ENCODE data around the gene SLC22A13. TPM values are rescaled to one million over a fixed set of nuclear protein-coding genes. Genes with fewer than 3 reads are reported as not detected.

The SLC22A13 gene
- total and polyA plus RNA-seq, 2 donors (not counting 1 experiment from before 2014, with no cell fraction given), result 0.06 to 0.33 TPM

DNA sequence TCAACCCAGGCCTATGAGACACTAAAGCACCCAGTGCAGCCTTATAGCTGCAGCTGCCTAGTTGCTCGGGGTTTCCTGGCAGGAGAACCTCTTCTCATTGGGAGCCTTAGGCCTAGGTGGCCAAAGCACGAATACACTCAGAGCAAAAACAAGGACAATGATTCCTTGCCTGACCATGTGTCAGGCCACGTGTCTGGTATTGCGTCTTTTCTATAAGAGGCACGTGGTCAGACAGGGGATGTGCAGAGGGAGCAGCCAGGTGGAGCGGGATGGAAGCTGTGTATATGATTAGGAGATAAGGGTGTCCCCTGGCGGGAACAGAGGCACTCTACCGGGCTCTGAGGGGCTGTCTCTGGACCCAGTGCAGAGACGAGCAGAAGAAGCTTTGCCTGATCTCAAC is 42.8 kb downstream of the SLC22A13 start:
- no peak overlapping the region for H2AFZ ChIP-seq (ENCODE audit: low read length)
- no peak for DNase-seq (ENCODE audit: low read depth in 2 of 2)
- H4K20me1 ChIP-seq (ENCODE audit: control insufficient read depth, extremely low read depth, insufficient read depth, low read length), result no peaks in the 10 kb centered on the region
- H3K79me2 ChIP-seq (ENCODE audit: control insufficient read depth, insufficient read depth, low read length), result no peaks in the 10 kb centered on the region
- H3K27me3 ChIP-seq (ENCODE audit: control insufficient read depth, insufficient read depth, low read length), result peaks cover 7% of the 10 kb centered on the region
- H3K9ac ChIP-seq (ENCODE audit: insufficient read depth, low read length), result no peak overlapping the region
- no peak for TF ChIP-seq CTCF (conservative IDR thresholded peaks at IDR 0.05 in 1 of 2, IDR thresholded peaks at IDR 0.05 in 1 of 2; ENCODE audit: low read depth in 1 of 2, low read length in 2 of 2)
- no peak for TF ChIP-seq EZH2 (IDR thresholded peaks at IDR 0.05; ENCODE audit: low read length, missing control alignments)
- no peak overlapping the region for H3K4me2 ChIP-seq (ENCODE audit: extremely low read depth, insufficient read depth, low read length)
- no peak overlapping the region for H3K27ac ChIP-seq (ENCODE audit: insufficient read depth, low read length)
- no peaks in the 10 kb centered on the region for H3K4me1 ChIP-seq (ENCODE audit: control insufficient read depth, extremely low read depth, insufficient read depth, low read length)
- H3K36me3 ChIP-seq (ENCODE audit: control insufficient read depth, insufficient read depth, low read length), result no peaks in the 10 kb centered on the region
- no peak overlapping the region for H3K4me3 ChIP-seq (replicated peaks in 1 of 4; ENCODE audit: control extremely low read depth in 1 of 4, insufficient read depth in 1 of 4, low read depth in 3 of 4, low read length in 4 of 4)
- no peaks in the 10 kb centered on the region for H3K9me3 ChIP-seq (ENCODE audit: control insufficient read depth, insufficient read depth, low read depth, low read length)

GRCh38 chr3:38311476-38311875 is 45.9 kb downstream of the SLC22A13 start:
- no peak overlapping the region for H3K27ac ChIP-seq (ENCODE audit: insufficient read depth, low read length)
- no peaks in the 10 kb centered on the region for H3K4me1 ChIP-seq (ENCODE audit: control insufficient read depth, extremely low read depth, insufficient read depth, low read length)
- no peak for DNase-seq (ENCODE audit: low read depth in 2 of 2)
- H3K27me3 ChIP-seq (ENCODE audit: control insufficient read depth, insufficient read depth, low read length), result peaks cover 7% of the 10 kb centered on the region
- H3K36me3 ChIP-seq (ENCODE audit: control insufficient read depth, insufficient read depth, low read length), result no peaks in the 10 kb centered on the region
- no peaks in the 10 kb centered on the region for H4K20me1 ChIP-seq (ENCODE audit: control insufficient read depth, extremely low read depth, insufficient read depth, low read length)
- no peaks in the 10 kb centered on the region for H3K9me3 ChIP-seq (ENCODE audit: control insufficient read depth, insufficient read depth, low read depth, low read length)
- no peak for TF ChIP-seq CTCF (conservative IDR thresholded peaks at IDR 0.05 in 1 of 2, IDR thresholded peaks at IDR 0.05 in 1 of 2; ENCODE audit: low read depth in 1 of 2, low read length in 2 of 2)
- TF ChIP-seq EZH2 (IDR thresholded peaks at IDR 0.05; ENCODE audit: low read length, missing control alignments), result no peak
- no peak overlapping the region for H2AFZ ChIP-seq (ENCODE audit: low read length)
- no peak overlapping the region for H3K4me2 ChIP-seq (ENCODE audit: extremely low read depth, insufficient read depth, low read length)
- H3K79me2 ChIP-seq (ENCODE audit: control insufficient read depth, insufficient read depth, low read length), result no peaks in the 10 kb centered on the region
- no peak overlapping the region for H3K9ac ChIP-seq (ENCODE audit: insufficient read depth, low read length)
- no peak overlapping the region for H3K4me3 ChIP-seq (replicated peaks in 1 of 4; ENCODE audit: control extremely low read depth in 1 of 4, insufficient read depth in 1 of 4, low read depth in 3 of 4, low read length in 4 of 4)

GRCh38 chr3:38311941-38312340 is 46.3 kb downstream of the SLC22A13 start:
- H2AFZ ChIP-seq (ENCODE audit: low read length), result no peak overlapping the region
- peaks cover 7% of the 10 kb centered on the region for H3K27me3 ChIP-seq (ENCODE audit: control insufficient read depth, insufficient read depth, low read length)
- no peak for TF ChIP-seq CTCF (conservative IDR thresholded peaks at IDR 0.05 in 1 of 2, IDR thresholded peaks at IDR 0.05 in 1 of 2; ENCODE audit: low read depth in 1 of 2, low read length in 2 of 2)
- no peak for TF ChIP-seq EZH2 (IDR thresholded peaks at IDR 0.05; ENCODE audit: low read length, missing control alignments)
- DNase-seq (ENCODE audit: low read depth in 2 of 2), result no peak
- H3K4me2 ChIP-seq (ENCODE audit: extremely low read depth, insufficient read depth, low read length), result no peak overlapping the region
- no peaks in the 10 kb centered on the region for H4K20me1 ChIP-seq (ENCODE audit: control insufficient read depth, extremely low read depth, insufficient read depth, low read length)
- H3K9me3 ChIP-seq (ENCODE audit: control insufficient read depth, insufficient read depth, low read depth, low read length), result no peaks in the 10 kb centered on the region
- no peaks in the 10 kb centered on the region for H3K36me3 ChIP-seq (ENCODE audit: control insufficient read depth, insufficient read depth, low read length)
- no peak overlapping the region for H3K27ac ChIP-seq (ENCODE audit: insufficient read depth, low read length)
- no peaks in the 10 kb centered on the region for H3K79me2 ChIP-seq (ENCODE audit: control insufficient read depth, insufficient read depth, low read length)
- no peaks in the 10 kb centered on the region for H3K4me1 ChIP-seq (ENCODE audit: control insufficient read depth, extremely low read depth, insufficient read depth, low read length)
- no peak overlapping the region for H3K4me3 ChIP-seq (replicated peaks in 1 of 4; ENCODE audit: control extremely low read depth in 1 of 4, insufficient read depth in 1 of 4, low read depth in 3 of 4, low read length in 4 of 4)
- no peak overlapping the region for H3K9ac ChIP-seq (ENCODE audit: insufficient read depth, low read length)
